Fibroblast of lung (primary cell): Measurements from ENCODE around the gene L1CAM. TPM values are rescaled to one million over a fixed set of nuclear protein-coding genes. Genes with fewer than 3 reads are reported as not detected.

Experiments
- DNase-seq, 2 donors: peaks; one replicate each; pipeline versions ENCODE4 v3.0.0 to v3.0.0-alpha.2; 2010; ENCODE audit warnings: low read depth in 2 of 2
- H2AFZ ChIP-seq: 2 replicates; pipeline ENCODE4 v1.5.1; 2012; ENCODE audit warnings: low read length, control low read depth, inconsistent platforms
- H3K27ac ChIP-seq: 2 replicates; pipeline ENCODE4 v1.5.1; 2011; ENCODE audit warnings: low read length, control low read depth; ENCODE audit not compliant: insufficient read depth
- H3K27me3 ChIP-seq: 2 replicates; pipeline ENCODE4 v1.5.1; 2011; ENCODE audit warnings: mild to moderate bottlenecking, low read length; ENCODE audit not compliant: control insufficient read depth, insufficient read depth
- H3K36me3 ChIP-seq: 2 replicates; pipeline ENCODE4 v1.5.1; 2011; ENCODE audit warnings: low read length; ENCODE audit not compliant: control insufficient read depth, insufficient read depth
- H3K4me1 ChIP-seq: 2 replicates; pipeline ENCODE4 v1.5.1; 2011; ENCODE audit warnings: low read length; ENCODE audit not compliant: control insufficient read depth, insufficient read depth; ENCODE audit errors: extremely low read depth
- H3K4me2 ChIP-seq: 2 replicates; pipeline ENCODE4 v1.5.1; 2011; ENCODE audit warnings: low read length, control low read depth; ENCODE audit not compliant: insufficient read depth; ENCODE audit errors: extremely low read depth
- H3K4me3 ChIP-seq, 4 experiments: fragments of 200-600 bp in 1 of 4; sonication (generic) in 1 of 4; replicated peaks in 1 of 4; 2 replicates each; pipeline ENCODE4 v1.5.1; 2011 to 2016; ENCODE audit warnings: low read length in 4 of 4, low read depth in 3 of 4, mild to moderate bottlenecking in 3 of 4, control low read depth in 2 of 4, inconsistent platforms in 1 of 4, mixed read lengths in 1 of 4; ENCODE audit not compliant: insufficient read depth in 1 of 4; ENCODE audit errors: control extremely low read depth in 1 of 4
- H3K79me2 ChIP-seq: 2 replicates; pipeline ENCODE4 v1.5.1; 2012; ENCODE audit warnings: mild to moderate bottlenecking, low read length, inconsistent platforms; ENCODE audit not compliant: control insufficient read depth, insufficient read depth
- H3K9ac ChIP-seq: 2 replicates; pipeline ENCODE4 v1.5.1; 2011; ENCODE audit warnings: mild to moderate bottlenecking, low read length, control low read depth; ENCODE audit not compliant: insufficient read depth
- H3K9me3 ChIP-seq: 2 replicates; pipeline ENCODE4 v1.5.1; 2012; ENCODE audit warnings: low read depth, low read length; ENCODE audit not compliant: control insufficient read depth, insufficient read depth
- H4K20me1 ChIP-seq: 2 replicates; pipeline ENCODE4 v1.5.1; 2011; ENCODE audit warnings: low read length; ENCODE audit not compliant: control insufficient read depth, insufficient read depth; ENCODE audit errors: extremely low read depth
- CTCF ChIP-seq, 2 donors: IDR thresholded peaks in 1 of 2; conservative IDR thresholded peaks in 1 of 2; 1 replicate in 1 of 2; 2 replicates in 1 of 2; pipeline ENCODE4 v1.5.1; 2011 to 2012; ENCODE audit warnings: low read length in 2 of 2, control low read depth in 1 of 2, inconsistent platforms in 1 of 2, low read depth in 1 of 2, mild to moderate bottlenecking in 1 of 2
- EZH2 ChIP-seq: IDR thresholded peaks from 2 replicates; pipeline ENCODE4 v1.5.1; 2012; ENCODE audit warnings: low read length, control low read depth, mild to moderate bottlenecking; ENCODE audit errors: missing control alignments
- polyA plus RNA-seq, 2 donors: library from polyadenylated mRNA; depleted of rRNA in 1 of 2; stranded (reverse) in 1 of 2; unstranded in 1 of 2; fragments of >200 nt; gene quantifications; 2 replicates each; pipeline ENCODE4 v1.2.1, GENCODE V29; 2011 to 2012; ENCODE audit warnings: missing spikeins in 1 of 2
- total RNA-seq: library from RNA; depleted of rRNA; stranded (reverse); fragments of >200 nt; gene quantifications from 2 replicates; pipeline ENCODE4 v1.2.1, GENCODE V29; 2014

The L1CAM gene
- total and polyA plus RNA-seq, 2 donors (not counting 1 experiment from before 2014, with no cell fraction given): 0.99 to 1.7 TPM

- TF ChIP-seq CTCF (conservative IDR thresholded peaks at IDR 0.05 in 1 of 2, IDR thresholded peaks at IDR 0.05 in 1 of 2; ENCODE audit: low read depth in 1 of 2, low read length in 2 of 2): no peak
- no peak for TF ChIP-seq EZH2
- Histone ChIP-seq H3K4me3 (no peak overlapping the region), H3K4me2 (no peak overlapping the region), H3K27ac (no peak overlapping the region), H3K9ac (no peak overlapping the region), H3K27me3 (no peaks in the 10 kb centered on the region), H3K36me3 (peaks cover 10% of the 10 kb centered on the region), H3K79me2 (peaks cover 16% of the 10 kb centered on the region), H3K4me1 (no peaks in the 10 kb centered on the region), H3K9me3 (no peaks in the 10 kb centered on the region), H4K20me1 (no peaks in the 10 kb centered on the region), H2AFZ (no peak overlapping the region)
- DNase-seq: no peak
These were observed 46.4 kb upstream of the L1CAM start for GRCh38 chrX:153932220-153932915.

GRCh38 chrX:153931748-153932147, 45.8 kb upstream of the L1CAM start:
- H3K4me1 ChIP-seq: peaks cover 4% of the 10 kb centered on the region
- peaks cover 16% of the 10 kb centered on the region for H3K79me2 ChIP-seq
- no peak overlapping the region for H2AFZ ChIP-seq
- H3K9ac ChIP-seq: no peak overlapping the region
- no peaks in the 10 kb centered on the region for H3K9me3 ChIP-seq
- no peaks in the 10 kb centered on the region for H3K27me3 ChIP-seq
- no peak overlapping the region for H3K27ac ChIP-seq
- no peak for TF ChIP-seq EZH2
- TF ChIP-seq CTCF (conservative IDR thresholded peaks at IDR 0.05 in 1 of 2, IDR thresholded peaks at IDR 0.05 in 1 of 2; ENCODE audit: low read depth in 1 of 2, low read length in 2 of 2): no peak
- no peaks in the 10 kb centered on the region for H4K20me1 ChIP-seq
- H3K4me3 ChIP-seq: no peak overlapping the region
- no peak for DNase-seq
- H3K36me3 ChIP-seq: peaks cover 10% of the 10 kb centered on the region
- H3K4me2 ChIP-seq: no peak overlapping the region

GRCh38 chrX:153931151-153931550, 45.2 kb upstream of the L1CAM start:
- H3K4me1 ChIP-seq: peaks cover 5% of the 10 kb centered on the region
- no peak overlapping the region for H3K4me2 ChIP-seq
- H3K9me3 ChIP-seq: no peaks in the 10 kb centered on the region
- H3K4me3 ChIP-seq: no peak overlapping the region
- no peak for DNase-seq
- TF ChIP-seq CTCF (conservative IDR thresholded peaks at IDR 0.05 in 1 of 2, IDR thresholded peaks at IDR 0.05 in 1 of 2; ENCODE audit: low read depth in 1 of 2, low read length in 2 of 2) (no peak), EZH2 (no peak)
- no peaks in the 10 kb centered on the region for H3K27me3 ChIP-seq
- no peaks in the 10 kb centered on the region for H4K20me1 ChIP-seq
- H2AFZ ChIP-seq: no peak overlapping the region
- H3K9ac ChIP-seq: no peak overlapping the region
- H3K36me3 ChIP-seq: peaks cover 10% of the 10 kb centered on the region
- H3K27ac ChIP-seq: no peak overlapping the region
- H3K79me2 ChIP-seq: peaks cover 16% of the 10 kb centered on the region
